ENCODE measurements around the gene TMPRSS3.

DNA sequence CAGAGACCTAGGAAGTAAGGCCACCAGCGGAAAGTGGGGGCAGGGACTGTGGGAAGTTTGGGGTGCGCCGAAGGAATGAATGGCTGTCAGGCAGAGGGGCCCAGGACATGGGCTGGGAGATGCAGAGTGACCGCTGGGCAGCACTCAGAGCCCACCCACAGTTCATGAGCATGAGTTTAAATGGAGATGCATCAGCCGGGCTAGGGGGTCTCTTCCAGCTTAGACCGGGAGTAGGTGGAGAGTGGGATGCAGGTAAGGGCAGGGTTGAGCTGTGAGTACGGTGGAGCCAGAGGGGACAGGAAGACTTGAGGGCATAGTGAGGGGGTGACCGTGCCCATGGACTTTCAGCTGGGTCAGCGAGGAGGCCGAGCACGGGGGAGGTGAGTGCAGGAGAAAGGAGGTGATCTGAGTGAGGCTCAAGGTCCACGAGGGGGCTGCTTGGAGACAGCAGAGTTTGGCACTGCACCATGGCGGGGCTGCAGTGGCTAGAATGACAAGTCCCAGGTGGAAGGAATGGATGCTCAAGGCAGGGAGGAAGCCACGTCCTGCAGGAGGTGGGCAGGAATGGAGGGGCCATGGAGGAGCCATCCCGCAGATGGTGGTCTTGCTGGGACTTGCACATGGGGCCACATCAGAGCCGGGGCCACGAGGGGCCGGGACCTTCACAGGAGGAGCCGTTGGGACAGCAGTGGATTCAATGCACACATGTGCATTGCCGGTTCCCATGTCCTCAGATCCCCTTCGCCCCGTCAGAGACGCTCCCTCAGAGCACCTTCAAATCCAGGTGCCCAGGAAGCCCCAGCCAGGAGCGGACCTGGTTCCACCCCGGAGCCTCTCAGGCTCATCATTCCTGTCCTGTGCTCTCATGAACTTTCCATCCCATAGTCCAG lies 42.7 kb upstream of the TMPRSS3 start:
- TF ChIP-seq POLR2AphosphoS5 (IDR thresholded peaks at IDR 0.05) (no peak), POLR2A (IDR thresholded peaks at IDR 0.05) (no peak)
- TF ChIP-seq, protein P1, sequence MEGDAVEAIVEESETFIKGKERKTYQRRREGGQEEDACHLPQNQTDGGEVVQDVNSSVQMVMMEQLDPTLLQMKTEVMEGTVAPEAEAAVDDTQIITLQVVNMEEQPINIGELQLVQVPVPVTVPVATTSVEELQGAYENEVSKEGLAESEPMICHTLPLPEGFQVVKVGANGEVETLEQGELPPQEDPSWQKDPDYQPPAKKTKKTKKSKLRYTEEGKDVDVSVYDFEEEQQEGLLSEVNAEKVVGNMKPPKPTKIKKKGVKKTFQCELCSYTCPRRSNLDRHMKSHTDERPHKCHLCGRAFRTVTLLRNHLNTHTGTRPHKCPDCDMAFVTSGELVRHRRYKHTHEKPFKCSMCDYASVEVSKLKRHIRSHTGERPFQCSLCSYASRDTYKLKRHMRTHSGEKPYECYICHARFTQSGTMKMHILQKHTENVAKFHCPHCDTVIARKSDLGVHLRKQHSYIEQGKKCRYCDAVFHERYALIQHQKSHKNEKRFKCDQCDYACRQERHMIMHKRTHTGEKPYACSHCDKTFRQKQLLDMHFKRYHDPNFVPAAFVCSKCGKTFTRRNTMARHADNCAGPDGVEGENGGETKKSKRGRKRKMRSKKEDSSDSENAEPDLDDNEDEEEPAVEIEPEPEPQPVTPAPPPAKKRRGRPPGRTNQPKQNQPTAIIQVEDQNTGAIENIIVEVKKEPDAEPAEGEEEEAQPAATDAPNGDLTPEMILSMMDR (IDR thresholded peaks at IDR 0.05), result no peak
